Kidney glomerular epithelial cell (primary cell): ENCODE results near the gene UBE2QL1.

Source experiments
- DNase-seq: peaks from one replicate; lab custom pipeline; 2025; lab: John Stamatoyannopoulos, UW

The UBE2QL1 gene

DNA sequence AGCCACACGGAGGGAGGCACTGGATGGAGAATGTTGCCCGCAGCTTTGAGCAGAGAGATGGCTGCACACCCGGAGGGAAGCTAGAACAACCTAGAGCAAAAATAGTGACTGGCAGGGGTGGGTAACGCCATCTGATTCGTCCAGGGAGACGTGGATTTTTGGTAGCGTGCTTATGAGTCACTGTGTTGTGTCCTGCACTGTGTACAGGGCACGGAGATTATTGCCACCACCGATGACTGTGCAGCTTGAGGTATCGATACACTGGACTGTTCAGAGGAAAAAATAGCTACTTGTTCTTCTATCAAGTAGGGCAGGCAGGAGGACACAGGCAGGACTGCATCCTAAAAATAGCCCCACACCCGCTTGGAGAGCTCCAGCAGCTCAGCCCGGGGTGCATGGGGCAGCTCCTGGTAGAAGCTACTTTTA, 6.0 kb downstream of the UBE2QL1 start:
- DNase-seq: no peak

DNA sequence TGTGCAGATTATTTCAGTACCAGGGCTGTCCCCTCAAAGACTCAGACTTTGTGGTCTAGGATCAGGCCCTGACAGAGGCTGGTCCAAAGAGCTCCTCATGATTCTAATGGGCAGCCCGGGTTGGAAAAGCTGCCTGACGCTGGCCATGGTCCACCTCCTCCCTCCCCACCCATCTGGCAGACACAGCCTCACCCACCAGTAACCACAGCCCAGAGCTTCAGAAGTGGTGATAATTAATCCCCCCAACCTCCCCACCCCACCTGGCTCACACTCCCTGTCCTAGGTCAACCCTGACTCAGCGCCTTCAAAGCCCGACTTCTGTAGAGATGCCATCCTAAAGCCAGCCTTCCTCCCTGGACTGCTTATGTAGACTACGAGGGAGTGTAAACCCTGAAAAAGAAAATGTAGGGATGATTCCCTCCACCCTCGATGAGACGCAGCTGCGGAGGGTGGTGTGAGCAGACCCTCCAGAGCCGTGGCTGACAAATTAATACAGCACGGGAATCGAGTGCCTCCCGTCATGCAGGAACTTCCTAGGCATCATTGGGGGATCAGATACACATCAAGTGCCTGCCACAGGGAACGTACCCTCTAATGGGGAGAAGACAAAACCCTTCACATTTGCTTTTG, 7.0 kb downstream of the UBE2QL1 start:
- DNase-seq: no peak

- no peak for DNase-seq
These were observed 8.2 kb downstream of the UBE2QL1 start for GRCh38 chr5:6456766-6457370.

DNA sequence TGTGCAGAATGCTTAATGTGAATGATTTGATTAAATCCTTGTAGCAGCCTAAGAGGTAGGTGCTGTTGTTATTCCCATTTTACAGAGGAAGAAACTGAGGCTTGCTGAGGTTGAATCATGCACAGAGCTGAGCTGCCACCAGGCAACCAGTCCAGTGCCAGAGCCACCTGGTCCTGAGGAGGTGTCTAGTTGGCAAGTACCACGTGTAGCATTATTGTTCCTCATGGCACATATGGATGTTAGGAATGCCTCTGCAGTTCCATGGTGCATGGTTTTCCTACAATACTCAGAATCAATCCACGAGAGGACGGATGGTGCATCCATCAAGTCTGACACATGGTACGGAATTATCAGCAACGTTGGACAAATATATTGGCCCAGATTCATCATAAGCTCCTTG, 8.9 kb downstream of the UBE2QL1 start:
- DNase-seq: no peak

DNA sequence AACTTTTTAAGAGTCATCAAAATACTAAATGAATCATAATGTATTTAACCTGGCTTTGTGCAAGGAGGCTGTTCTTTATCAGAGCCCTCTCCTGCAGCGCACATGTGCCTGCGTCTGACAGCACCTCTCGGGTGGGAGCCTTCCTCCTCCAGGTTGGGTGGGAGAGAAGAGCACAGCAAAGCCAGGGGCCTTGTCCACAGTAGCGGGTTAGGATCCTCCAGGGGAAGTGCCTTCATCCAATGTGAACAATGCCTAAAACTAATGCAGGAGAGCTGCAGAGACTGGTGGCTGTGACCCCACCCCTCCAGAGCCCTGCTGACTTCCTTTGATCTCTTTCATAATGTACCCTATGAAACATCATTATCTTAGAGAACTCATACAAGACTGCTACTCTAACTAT, 10.2 kb downstream of the UBE2QL1 start:
- no peak for DNase-seq

GRCh38 chr5:6459896-6460295, 11.2 kb downstream of the UBE2QL1 start:
- no peak for DNase-seq

GRCh38 chr5:6461006-6461405, 12.3 kb downstream of the UBE2QL1 start:
- DNase-seq: no peak

- no peak for DNase-seq
These were observed 13.4 kb downstream of the UBE2QL1 start for GRCh38 chr5:6461793-6462650.

GRCh38 chr5:6462671-6463070, 14.0 kb downstream of the UBE2QL1 start:
- no peak for DNase-seq

- no peak for DNase-seq
These were observed 15.8 kb downstream of the UBE2QL1 start for GRCh38 chr5:6464441-6464840.

DNA sequence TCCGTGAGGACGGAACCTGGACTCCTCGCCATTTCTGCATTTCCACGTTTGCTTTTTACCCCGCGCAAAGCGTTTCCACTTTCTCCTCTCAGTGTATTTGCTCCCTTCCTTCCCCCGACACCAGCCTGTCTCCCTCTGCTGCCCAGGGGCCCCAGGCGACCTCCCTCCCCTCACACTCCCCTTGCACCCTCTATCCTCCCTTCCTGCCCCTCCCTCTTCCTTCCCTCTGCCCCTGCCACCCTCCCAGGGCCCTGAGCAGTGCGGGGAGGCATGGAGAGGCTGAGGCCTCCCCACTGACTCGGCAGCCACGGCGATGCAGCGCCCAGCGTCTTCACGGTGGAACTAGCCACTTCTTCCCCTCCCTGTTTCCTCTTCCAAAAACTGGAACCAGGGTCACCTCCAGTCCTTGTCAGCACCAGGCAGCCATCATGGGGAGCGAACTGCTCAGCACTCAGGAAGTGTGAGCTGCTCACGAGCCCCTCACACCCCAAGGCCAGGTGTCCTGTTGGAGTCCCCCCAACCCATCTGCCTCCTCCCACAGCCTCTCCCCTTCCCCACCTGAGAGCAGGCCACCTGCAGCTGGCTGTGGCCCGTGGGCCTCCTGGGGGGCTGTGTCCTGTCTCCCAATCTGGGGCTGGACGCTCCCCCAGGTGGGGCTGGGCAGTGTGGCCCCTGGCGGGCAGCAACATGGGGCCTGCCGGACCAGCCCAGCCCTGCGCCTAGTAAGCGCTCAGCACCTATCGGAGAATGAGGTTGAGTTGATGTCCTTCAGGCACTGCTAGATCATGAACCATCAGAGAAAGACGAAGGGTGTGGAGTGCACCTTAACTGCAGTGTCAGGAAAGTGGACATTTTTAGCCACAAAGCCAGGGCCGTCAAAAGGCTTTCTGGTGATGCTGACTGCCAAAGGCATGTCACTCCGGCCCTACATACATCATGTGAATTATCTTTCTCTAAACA, 17.5 kb downstream of the UBE2QL1 start:
- DNase-seq: no peak

- no peak for DNase-seq
These were observed 18.4 kb downstream of the UBE2QL1 start for GRCh38 chr5:6466975-6467567.

DNA sequence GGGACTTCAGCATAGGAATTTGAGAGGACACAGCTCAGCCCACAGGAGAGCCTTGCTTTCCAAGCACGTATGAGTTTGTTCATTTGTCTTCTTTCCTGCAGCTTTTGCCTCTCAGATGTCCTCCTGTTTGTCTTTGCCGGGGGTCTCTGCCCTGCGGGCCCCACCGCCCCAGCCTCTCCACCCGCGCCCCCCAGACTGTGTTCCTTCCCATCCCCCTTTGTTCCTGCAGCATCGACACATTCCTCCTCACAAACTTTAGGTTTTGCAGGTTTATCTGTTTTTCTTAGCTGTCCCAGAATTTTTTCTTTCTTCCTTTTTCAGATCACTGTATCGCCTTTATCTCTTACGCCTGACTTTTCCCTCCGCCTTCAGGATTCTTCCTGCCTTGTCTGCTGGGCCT, 18.9 kb downstream of the UBE2QL1 start:
- no peak for DNase-seq

DNA sequence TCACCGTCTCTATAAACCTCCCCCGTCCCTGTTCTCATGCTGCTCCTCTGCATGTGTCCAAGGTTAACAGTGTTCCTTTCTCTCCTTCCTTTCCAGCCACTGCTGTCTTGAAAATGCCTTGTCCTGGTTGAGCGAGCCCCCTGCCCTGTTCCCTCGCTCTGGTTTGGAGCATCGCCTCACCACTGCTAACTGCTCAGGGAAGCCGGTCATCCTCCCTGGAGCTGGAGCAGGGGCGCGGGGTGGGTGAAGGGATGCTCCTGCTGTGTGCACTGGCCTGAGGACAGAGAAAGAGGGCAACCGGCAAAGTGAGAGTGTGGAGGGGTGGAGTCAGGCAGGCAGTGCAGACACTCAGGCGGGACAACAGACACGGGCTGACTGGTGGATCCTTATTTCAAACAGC, 19.4 kb downstream of the UBE2QL1 start:
- no peak for DNase-seq

- no peak for DNase-seq
These were observed 20.2 kb downstream of the UBE2QL1 start for GRCh38 chr5:6468870-6469269.

- no peak for DNase-seq
These were observed 21.2 kb downstream of the UBE2QL1 start for GRCh38 chr5:6469836-6470235.

DNA sequence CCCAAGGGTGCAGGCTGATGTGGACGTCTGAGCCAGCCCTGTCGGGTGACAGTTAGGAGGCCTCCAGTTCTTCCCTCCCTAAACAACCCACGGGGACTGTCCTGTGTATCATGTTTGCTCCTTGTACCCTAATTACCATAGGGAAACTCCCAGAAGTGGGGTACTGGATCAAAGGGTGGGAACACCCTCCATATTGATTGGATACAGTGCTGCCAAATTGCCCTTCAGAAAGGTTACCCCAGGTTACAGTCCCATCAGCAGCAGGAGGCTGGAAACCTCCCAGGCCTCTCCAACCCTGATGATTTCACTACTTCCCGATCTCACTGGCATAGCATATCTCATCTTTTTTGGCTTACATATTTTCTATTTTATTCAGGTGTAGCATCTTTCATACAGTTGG, 22.0 kb downstream of the UBE2QL1 start:
- DNase-seq: no peak

- DNase-seq: no peak
These were observed 22.6 kb downstream of the UBE2QL1 start for GRCh38 chr5:6471252-6471651.

DNA sequence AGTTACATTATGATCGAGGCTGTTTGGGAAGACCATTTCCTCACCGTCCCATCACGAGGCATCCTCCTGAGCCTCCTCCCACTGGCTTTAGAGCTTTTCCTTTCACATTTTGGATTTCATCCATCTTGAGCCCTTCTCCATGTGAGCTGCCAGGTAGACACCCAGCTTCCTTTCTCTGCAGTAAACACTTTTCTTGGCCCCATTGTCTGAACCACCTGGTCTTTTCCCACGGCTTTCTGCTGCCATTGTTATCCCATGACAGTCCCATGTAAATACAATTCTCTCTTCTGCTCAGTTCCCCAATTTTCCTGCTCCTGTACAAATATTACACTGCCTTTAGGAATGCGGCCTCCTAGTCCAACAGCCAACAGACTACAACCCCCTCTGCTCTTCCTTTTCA, 24.1 kb downstream of the UBE2QL1 start:
- no peak for DNase-seq

DNA sequence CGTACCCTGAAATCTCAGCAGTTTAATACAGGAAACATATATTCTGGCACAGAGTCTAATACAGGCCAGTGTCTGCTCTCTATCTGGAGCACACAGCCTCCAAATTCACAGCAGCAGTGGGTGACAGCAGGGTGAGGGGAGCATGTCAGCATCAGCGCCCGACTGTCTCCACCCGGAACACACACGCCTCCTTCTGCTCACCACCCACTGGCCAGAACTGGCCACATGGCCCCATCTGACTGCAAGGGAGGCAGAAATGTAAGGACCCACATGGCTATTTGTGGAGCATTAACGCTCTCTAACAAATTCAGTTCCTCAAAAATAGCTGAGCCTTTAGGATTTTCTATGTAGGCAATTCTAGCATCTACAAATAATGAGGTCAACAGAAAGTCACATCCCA, 24.6 kb downstream of the UBE2QL1 start:
- no peak for DNase-seq

DNA sequence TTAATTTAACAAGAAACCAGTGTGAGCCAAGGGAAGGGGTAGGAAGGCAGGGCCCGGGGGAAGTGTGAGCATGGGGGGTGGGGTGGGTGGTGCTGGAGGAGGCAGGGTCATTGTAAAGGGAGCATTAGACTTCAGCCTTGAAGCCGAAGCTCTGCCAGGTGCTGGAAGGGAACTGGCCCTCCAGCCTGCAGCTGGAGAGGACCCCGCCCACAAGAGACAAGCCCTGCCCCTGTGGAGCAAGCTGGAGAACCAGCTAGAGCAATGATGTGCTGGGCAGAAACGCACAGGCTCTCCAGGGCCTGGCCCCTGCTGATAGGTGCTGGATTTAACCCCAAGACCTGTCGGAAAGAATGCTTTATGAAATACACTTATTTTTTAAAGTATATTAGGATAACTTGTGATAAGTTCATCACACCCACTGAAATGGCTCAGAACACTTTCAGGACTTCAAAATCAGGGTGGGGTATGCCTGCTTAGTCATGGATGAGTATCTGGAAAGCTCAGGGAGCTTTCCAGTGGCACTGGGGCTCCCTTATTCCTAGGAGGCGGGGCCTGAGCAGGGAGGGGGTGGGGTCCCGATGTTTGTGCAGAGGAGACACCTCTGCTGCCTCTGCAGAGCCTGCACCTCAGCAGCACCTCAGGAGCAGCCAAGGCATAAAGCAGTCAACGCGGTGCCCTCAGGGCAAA, 27.1 kb downstream of the UBE2QL1 start:
- DNase-seq: no peak
